DND-41 (cell line): ENCODE data around the gene PPP6R2.

Experiments used
- ATAC-seq: fragments of 200-7000 bp; cut with Tn5 transposase; 3 replicates; pipeline ENCODE4 v1.9.1; 2021; ENCODE audit warnings: low read depth; ENCODE audit not compliant: insufficient read depth
- DNase-seq: peaks from one replicate; pipeline ENCODE4 v3.0.0-alpha.2; 2020
- H2AFZ ChIP-seq: 2 replicates; pipeline ENCODE4 v1.6.0; 2012; ENCODE audit warnings: low read depth, low read length
- H3K27ac ChIP-seq: 2 replicates; pipeline ENCODE4 v1.5.1; 2012; ENCODE audit warnings: low read length, inconsistent platforms
- H3K27me3 ChIP-seq: fragments of 200-600 bp; sonication (generic); 2 replicates; pipeline ENCODE4 v1.6.0; 2012; ENCODE audit warnings: low read length, mild to moderate bottlenecking, inconsistent platforms; ENCODE audit not compliant: insufficient read depth, poor library complexity
- H3K36me3 ChIP-seq: 2 replicates; pipeline ENCODE4 v1.5.1; 2012; ENCODE audit warnings: low read length, inconsistent platforms; ENCODE audit not compliant: insufficient read depth
- H3K4me1 ChIP-seq: 2 replicates; pipeline ENCODE4 v1.5.1; 2012; ENCODE audit warnings: mild to moderate bottlenecking, low read length; ENCODE audit not compliant: insufficient read depth
- H3K4me2 ChIP-seq: 2 replicates; pipeline ENCODE4 v1.6.0; 2012; ENCODE audit warnings: mild to moderate bottlenecking, moderate library complexity, low read length, inconsistent platforms; ENCODE audit not compliant: insufficient read depth
- H3K4me3 ChIP-seq, 2 experiments: fragments of 200-600 bp in 1 of 2; shearing (Covaris generic) in 1 of 2; 2 replicates each; pipeline ENCODE4 v1.5.1; 2012 to 2016; ENCODE audit warnings: inconsistent platforms in 2 of 2, low read length in 2 of 2, mild to moderate bottlenecking in 2 of 2, low read depth in 1 of 2, moderate library complexity in 1 of 2
- H3K79me2 ChIP-seq: 2 replicates; pipeline ENCODE4 v1.6.0; 2012; ENCODE audit warnings: low read length, inconsistent platforms; ENCODE audit not compliant: insufficient read depth
- H3K9ac ChIP-seq: 2 replicates; pipeline ENCODE4 v1.6.0; 2012; ENCODE audit warnings: low read depth, mild to moderate bottlenecking, inconsistent platforms, low read length, moderate library complexity
- H3K9me3 ChIP-seq: 2 replicates; pipeline ENCODE4 v1.5.1; 2012; ENCODE audit warnings: low read length, moderate library complexity, mild to moderate bottlenecking, inconsistent platforms; ENCODE audit not compliant: insufficient read depth, severe bottlenecking
- H4K20me1 ChIP-seq: 2 replicates; pipeline ENCODE4 v1.6.0; 2012; ENCODE audit warnings: low read length; ENCODE audit not compliant: insufficient read depth
- CTCF ChIP-seq: IDR thresholded peaks from 2 replicates; pipeline ENCODE4 v1.5.1; 2012; ENCODE audit warnings: borderline replicate concordance, low read length, moderate library complexity, mild to moderate bottlenecking; ENCODE audit not compliant: poor library complexity, severe bottlenecking; ENCODE audit errors: extremely low read depth
- EZH2 ChIP-seq: IDR thresholded peaks from 3 replicates; pipeline ENCODE4 v1.6.1; 2012; ENCODE audit warnings: borderline replicate concordance, low read depth, mild to moderate bottlenecking, moderate library complexity, low read length, inconsistent platforms; ENCODE audit not compliant: severe bottlenecking

The PPP6R2 gene

GRCh38 chr22:50468626-50469025 lies 125.5 kb downstream of the PPP6R2 start:
- peak overlapping the region; percentile 99 for H3K4me2 ChIP-seq

GRCh38 chr22:50469377-50470305 lies 126.5 kb downstream of the PPP6R2 start:
- H3K27ac ChIP-seq: peak overlapping the region; percentile 92
- peaks cover 72% of the 10 kb centered on the region for H3K36me3 ChIP-seq
- H2AFZ ChIP-seq: no peak overlapping the region
- TF ChIP-seq CTCF (peak; percentile 57), EZH2 (no peak)
- H3K27me3 ChIP-seq: no peaks in the 10 kb centered on the region
- ATAC-seq (peak; percentile 81), DNase-seq (peak; percentile 100)
- H3K4me3 ChIP-seq: peak overlapping the region in 1 of 2 experiments; percentile 96; a peak in 2 of 4 replicates
- no peaks in the 10 kb centered on the region for H3K9me3 ChIP-seq
- peak overlapping the region; percentile 99 for H3K4me2 ChIP-seq
- H4K20me1 ChIP-seq: peaks cover 88% of the 10 kb centered on the region
- peak overlapping the region; percentile 84 for H3K9ac ChIP-seq
- peaks cover 64% of the 10 kb centered on the region for H3K4me1 ChIP-seq
- peaks cover 90% of the 10 kb centered on the region for H3K79me2 ChIP-seq

More at GRCh38 chr22:50468626-50469025, 125.5 kb downstream of the PPP6R2 start:
- DNase-seq: no peak
- H2AFZ ChIP-seq: no peak overlapping the region
- H3K4me1 ChIP-seq: peaks cover 61% of the 10 kb centered on the region
- H3K9me3 ChIP-seq: no peaks in the 10 kb centered on the region
- no peaks in the 10 kb centered on the region for H3K27me3 ChIP-seq
- H3K9ac ChIP-seq: peak overlapping the region; percentile 52
- H4K20me1 ChIP-seq: peaks cover 92% of the 10 kb centered on the region
- H3K27ac ChIP-seq: peak overlapping the region; percentile 92
- TF ChIP-seq CTCF (no peak), EZH2 (no peak)
- H3K4me3 ChIP-seq: peak overlapping the region in 1 of 2 experiments; percentile 48; a peak in 2 of 4 replicates
- peaks cover 87% of the 10 kb centered on the region for H3K79me2 ChIP-seq
- ATAC-seq: no peak
- peaks cover 76% of the 10 kb centered on the region for H3K36me3 ChIP-seq

- H3K4me1 ChIP-seq: peaks cover 70% of the 10 kb centered on the region
- H3K4me2 ChIP-seq: peak overlapping the region; percentile 99
- ATAC-seq (no peak; the same call in 2 of the 3 replicates), DNase-seq (peak; percentile 58)
- peak overlapping the region in 1 of 2 experiments; percentile 96; a peak in 2 of 4 replicates for H3K4me3 ChIP-seq
- no peaks in the 10 kb centered on the region for H3K27me3 ChIP-seq
- peaks cover 80% of the 10 kb centered on the region for H4K20me1 ChIP-seq
- peak overlapping the region; percentile 91 for H3K27ac ChIP-seq
- TF ChIP-seq CTCF (no peak), EZH2 (no peak)
- peak overlapping the region; percentile 84 for H3K9ac ChIP-seq
- H2AFZ ChIP-seq: no peak overlapping the region
- no peaks in the 10 kb centered on the region for H3K9me3 ChIP-seq
- peaks cover 87% of the 10 kb centered on the region for H3K79me2 ChIP-seq
- H3K36me3 ChIP-seq: peaks cover 63% of the 10 kb centered on the region
These were observed 127.4 kb downstream of the PPP6R2 start for GRCh38 chr22:50470491-50470890.
